Spleen (tissue), 7 donors: ENCODE results near the gene TMEM239.

Experiments used
- CTCF ChIP-seq, 11 experiments: fragments of 200-600 bp in 7 of 11; fragments of 450-650 bp in 4 of 11; sonication (generic) in 4 of 11; IDR thresholded peaks in 8 of 11; conservative IDR thresholded peaks in 3 of 11; 1 replicate in 7 of 11; 2 replicates in 4 of 11; pipeline versions ENCODE4 v1.4.0 to v1.8.0; 2016 to 2021; ENCODE audit warnings: antibody characterized with exemption in 11 of 11, inconsistent platforms in 4 of 11, mild to moderate bottlenecking in 1 of 11
- POLR2AphosphoS5 ChIP-seq, 3 donors: sonication (generic); formaldehyde crosslinking; IDR thresholded peaks; one replicate each; pipeline ENCODE4 v1.5.1; 2017; ENCODE audit warnings: antibody characterized with exemption in 3 of 3
- donor health status: DM: no; HTN: no; CAD: no; lungs with moderate emphysema.
- donor health status: DM: no; HTN: no; CAD: no.
- donor health status: DM: no; HTN: no; CAD: no.

- TF ChIP-seq CTCF (IDR thresholded peaks at IDR 0.05 in 8 of 11, conservative IDR thresholded peaks at IDR 0.05 in 3 of 11) (no peak), POLR2AphosphoS5 (IDR thresholded peaks at IDR 0.05) (no peak)
These were observed 4.0 kb upstream of the TMEM239 start for GRCh38 chr20:2812189-2812588.
